Uterus (tissue), 2 donors: Measurements from ENCODE around the gene EDDM13.

Experiments
- CTCF ChIP-seq, 4 experiments: fragments of 200-600 bp in 2 of 4; fragments of 450-650 bp in 2 of 4; sonication (generic) in 2 of 4; IDR thresholded peaks; one replicate each; pipeline ENCODE4 v1.5.1; 2016 to 2019; ENCODE audit warnings: antibody characterized with exemption in 4 of 4, mild to moderate bottlenecking in 2 of 4, moderate library complexity in 1 of 4
- POLR2A ChIP-seq, 2 donors: fragments of 450-650 bp; IDR thresholded peaks; one replicate each; pipeline ENCODE4 v1.6.1; 2016; ENCODE audit warnings: antibody characterized with exemption in 2 of 2, mild to moderate bottlenecking in 1 of 2, moderate library complexity in 1 of 2

GRCh38 chr19:56321989-56322440 is 49.5 kb downstream of the EDDM13 start:
- TF ChIP-seq CTCF (IDR thresholded peaks at IDR 0.05), result no peak
- no peak for TF ChIP-seq POLR2A (IDR thresholded peaks at IDR 0.05)
